SK-N-MC (cell line): ENCODE measurements around the gene SPATA1.

Experiments
- EZH2 ChIP-seq: fragments of 200-600 bp; sonication (generic); IDR thresholded peaks from one replicate; pipeline ENCODE4 v1.6.1; 2017; ENCODE audit warnings: antibody characterized with exemption
- POLR2AphosphoS5 ChIP-seq: IDR thresholded peaks from 2 replicates; pipeline ENCODE4 v1.6.1; 2012; ENCODE audit warnings: mild to moderate bottlenecking, low read depth, low read length, borderline replicate concordance

- TF ChIP-seq POLR2AphosphoS5 (no peak), EZH2 (no peak)
Measured at GRCh38 chr1:84462118-84462517, 44.1 kb upstream of the SPATA1 start.
